Stimulated activated CD4-positive, alpha-beta T cell treated with anti-CD3 and anti-CD28 coated beads, Interleukin-2, amount 100 ng/mL, for 48 hours (primary cell): ENCODE results near the gene AP1G2.
"Not testable (repeated sequence)": the region's sequence is repeated elsewhere in the genome, so short reads cannot be mapped to it uniquely, and the experiment has no call there.

Source experiments
- DNase-seq, 2 donors: peaks; one replicate each; pipeline ENCODE4 v3.0.0-alpha.2; 2020

Gene AP1G2

GRCh38 chr14:23600322-23600707 is 32.7 kb upstream of the AP1G2 start:
- no peak for DNase-seq

- DNase-seq, result not testable (repeated sequence)
These were observed 26.6 kb upstream of the AP1G2 start for GRCh38 chr14:23594191-23594590.

- DNase-seq, result no peak
These were observed 22.6 kb upstream of the AP1G2 start for GRCh38 chr14:23590198-23590597.

GRCh38 chr14:23589606-23590005 is 22.0 kb upstream of the AP1G2 start:
- DNase-seq, result no peak

GRCh38 chr14:23588884-23589598 is 21.4 kb upstream of the AP1G2 start:
- DNase-seq, result peak; percentile 79 to 83

- DNase-seq, result not testable (repeated sequence)
These were observed 17.1 kb upstream of the AP1G2 start for GRCh38 chr14:23584527-23585203.

GRCh38 chr14:23583761-23584526 is 16.4 kb upstream of the AP1G2 start:
- not testable (repeated sequence) for DNase-seq

- no peak for DNase-seq
These were observed 15.5 kb upstream of the AP1G2 start for GRCh38 chr14:23582906-23583760.

GRCh38 chr14:23580948-23581281 is 13.3 kb upstream of the AP1G2 start:
- DNase-seq, result no peak

- DNase-seq, result no peak
These were observed 12.7 kb upstream of the AP1G2 start for GRCh38 chr14:23580152-23580926.

GRCh38 chr14:23579739-23580138 is 12.1 kb upstream of the AP1G2 start:
- no peak for DNase-seq

GRCh38 chr14:23579311-23579630 is 11.7 kb upstream of the AP1G2 start:
- DNase-seq, result no peak

GRCh38 chr14:23578560-23579310 is 11.1 kb upstream of the AP1G2 start, which contains the start of gene JPH4:
Gene JPH4 (minus strand): TSS chr14:23578790. CDS start chr14:23577453, 1,337 bp downstream.
- DNase-seq, result no peak

- DNase-seq, result no peak
These were observed 10.3 kb upstream of the AP1G2 start for GRCh38 chr14:23577710-23578392.

GRCh38 chr14:23577004-23577681 is 9.6 kb upstream of the AP1G2 start:
- no peak for DNase-seq

- no peak for DNase-seq
These were observed 5.9 kb upstream of the AP1G2 start for GRCh38 chr14:23573384-23574015.

GRCh38 chr14:23572836-23573235 is 5.2 kb upstream of the AP1G2 start:
- DNase-seq, result no peak

- DNase-seq, result no peak
These were observed 4.9 kb upstream of the AP1G2 start for GRCh38 chr14:23572524-23572828.

GRCh38 chr14:23571701-23572523 is 4.3 kb upstream of the AP1G2 start:
- no peak for DNase-seq
